ENCODE results near the gene FYN.

The FYN gene

GRCh38 chr6:111707773-111708172, 165.5 kb downstream of the FYN start:
- no peak for DNase-seq (ENCODE audit: low read depth)

- DNase-seq (ENCODE audit: low read depth), result no peak
These were observed 166.3 kb downstream of the FYN start for GRCh38 chr6:111706841-111707391.

GRCh38 chr6:111703723-111704122, 169.5 kb downstream of the FYN start:
- DNase-seq (ENCODE audit: low read depth), result no peak

GRCh38 chr6:111702268-111702667, 171.0 kb downstream of the FYN start:
- DNase-seq (ENCODE audit: low read depth), result no peak

- DNase-seq (ENCODE audit: low read depth), result no peak
These were observed 172.1 kb downstream of the FYN start for GRCh38 chr6:111701146-111701545.

GRCh38 chr6:111700135-111700690, 173.0 kb downstream of the FYN start:
- no peak for DNase-seq (ENCODE audit: low read depth)

- no peak for DNase-seq (ENCODE audit: low read depth)
These were observed 174.1 kb downstream of the FYN start for GRCh38 chr6:111699123-111699522.

GRCh38 chr6:111696814-111697213, 176.4 kb downstream of the FYN start:
- no peak for DNase-seq (ENCODE audit: low read depth)

- no peak for DNase-seq (ENCODE audit: low read depth)
These were observed 180.7 kb downstream of the FYN start for GRCh38 chr6:111692327-111693164.

GRCh38 chr6:111691345-111692225, 181.7 kb downstream of the FYN start:
- no peak for DNase-seq (ENCODE audit: low read depth)

- no peak for DNase-seq (ENCODE audit: low read depth)
These were observed 183.3 kb downstream of the FYN start for GRCh38 chr6:111689946-111690345.

- no peak for DNase-seq (ENCODE audit: low read depth)
These were observed 183.8 kb downstream of the FYN start for GRCh38 chr6:111689419-111689818.

GRCh38 chr6:111688331-111688730, 184.9 kb downstream of the FYN start:
- DNase-seq (ENCODE audit: low read depth), result no peak

GRCh38 chr6:111687652-111688051, 185.6 kb downstream of the FYN start:
- DNase-seq (ENCODE audit: low read depth), result no peak

- no peak for DNase-seq (ENCODE audit: low read depth)
These were observed 186.4 kb downstream of the FYN start for GRCh38 chr6:111686932-111687266.

GRCh38 chr6:111686249-111686931, 186.9 kb downstream of the FYN start:
- DNase-seq (ENCODE audit: low read depth), result no peak

- no peak for DNase-seq (ENCODE audit: low read depth)
These were observed 187.7 kb downstream of the FYN start for GRCh38 chr6:111685526-111685925.

- no peak for DNase-seq (ENCODE audit: low read depth)
These were observed 188.2 kb downstream of the FYN start for GRCh38 chr6:111685058-111685457.

- no peak for DNase-seq (ENCODE audit: low read depth)
These were observed 189.4 kb downstream of the FYN start for GRCh38 chr6:111683749-111684267.

- DNase-seq (ENCODE audit: low read depth), result no peak
These were observed 190.1 kb downstream of the FYN start for GRCh38 chr6:111683157-111683556.

GRCh38 chr6:111681860-111682259, 191.4 kb downstream of the FYN start:
- DNase-seq (ENCODE audit: low read depth), result no peak

All from activated T-cell treated with anti-CD3 and anti-CD28 coated beads for 48 hours (primary cell).